Astrocyte of the spinal cord (primary cell): ENCODE data around the gene CHD3.

Experiments
- DNase-seq: peaks from one replicate; pipeline ENCODE4 v3.0.0; 2011; ENCODE audit warnings: low read depth, low spot score
- H3K4me3 ChIP-seq: 2 replicates; pipeline ENCODE4 v1.5.1; 2011; ENCODE audit warnings: low read depth, mild to moderate bottlenecking, low read length, moderate library complexity
- CTCF ChIP-seq: IDR thresholded peaks from 2 replicates; pipeline ENCODE4 v1.5.1; 2012; ENCODE audit warnings: low read depth, mild to moderate bottlenecking, low read length, inconsistent platforms
- in situ Hi-C: cut with HindIII; loops from 2 replicates; pipeline ENCODE4 v1.10.0; 2017; ENCODE audit warnings: low sequenced_read_pairs

Gene CHD3

DNA sequence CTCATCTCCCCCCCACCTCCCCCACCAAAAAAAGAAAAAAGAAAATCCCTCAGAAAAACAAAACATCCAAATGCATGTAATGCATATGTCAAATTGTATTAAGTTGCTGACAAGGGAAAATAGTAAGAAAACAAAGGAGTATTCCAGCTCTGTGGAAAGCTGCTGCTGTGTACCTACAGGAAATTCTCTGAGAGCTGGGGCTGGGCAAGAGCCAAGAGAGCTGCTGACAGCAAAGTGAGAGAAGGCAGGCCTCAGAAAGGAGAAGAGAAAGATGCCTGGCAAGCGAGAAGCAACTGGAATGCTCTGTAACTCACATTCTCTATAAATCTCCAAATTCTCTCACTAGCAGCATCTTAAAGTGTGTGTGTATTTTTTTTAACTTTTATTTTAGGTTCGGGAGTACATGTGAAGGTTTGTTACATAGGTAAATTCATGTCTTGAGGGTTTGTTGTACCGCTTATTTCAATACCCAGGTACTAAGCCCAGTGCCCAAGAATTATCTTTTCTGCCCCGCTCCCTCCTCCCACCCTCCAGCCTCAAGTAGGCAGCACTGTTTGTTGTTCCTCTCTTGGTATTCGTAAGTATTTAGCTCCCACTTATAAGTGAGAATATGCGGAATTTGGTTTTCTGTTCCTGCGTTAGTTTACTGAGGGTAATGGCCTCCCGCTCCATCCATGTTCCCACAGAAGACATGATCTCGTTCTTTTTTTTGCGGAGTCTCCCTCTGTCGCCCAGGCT, 67.8 kb downstream of the CHD3 start:
- H3K4me3 ChIP-seq = no peak overlapping the region
- in situ Hi-C loops = no loop called here
- DNase-seq = no peak
- TF ChIP-seq CTCF = no peak

DNA sequence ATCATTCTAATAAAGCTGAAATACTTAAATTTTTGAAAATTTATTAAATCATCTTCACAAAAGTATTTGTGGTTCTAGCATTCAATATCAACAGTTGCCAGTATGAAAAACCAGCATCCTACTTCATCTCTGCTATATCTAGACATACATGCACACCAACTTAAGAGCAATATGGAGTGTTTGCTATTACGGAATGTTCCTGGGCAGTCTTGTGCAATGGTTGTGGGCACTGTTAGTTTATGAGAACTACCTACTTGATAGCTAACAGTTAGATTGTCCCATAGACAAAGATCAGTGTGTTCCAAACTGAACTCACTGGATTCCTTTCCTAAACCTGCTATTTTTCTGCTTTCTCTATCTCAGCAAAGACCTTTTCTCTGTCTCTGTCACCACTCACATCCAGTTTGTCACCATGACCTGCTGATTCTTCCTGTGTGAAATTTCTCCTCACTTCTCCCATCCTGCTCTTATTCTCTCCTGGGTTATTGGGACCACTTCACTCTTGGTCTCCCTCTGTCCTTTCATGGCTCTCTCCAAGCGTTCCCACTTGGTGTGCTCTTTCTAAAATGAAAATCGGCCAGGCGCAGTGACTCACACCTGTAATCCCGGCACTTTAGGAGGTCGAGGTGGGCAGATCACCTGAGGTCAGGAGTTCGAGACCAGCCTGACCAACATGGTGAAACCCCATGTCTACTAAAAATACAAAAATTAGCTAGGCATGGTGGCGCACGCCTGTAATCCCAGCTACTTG, 71.1 kb downstream of the CHD3 start:
- in situ Hi-C loops = no loop called here
- H3K4me3 ChIP-seq = no peak overlapping the region
- TF ChIP-seq CTCF = no peak
- DNase-seq = no peak

DNA sequence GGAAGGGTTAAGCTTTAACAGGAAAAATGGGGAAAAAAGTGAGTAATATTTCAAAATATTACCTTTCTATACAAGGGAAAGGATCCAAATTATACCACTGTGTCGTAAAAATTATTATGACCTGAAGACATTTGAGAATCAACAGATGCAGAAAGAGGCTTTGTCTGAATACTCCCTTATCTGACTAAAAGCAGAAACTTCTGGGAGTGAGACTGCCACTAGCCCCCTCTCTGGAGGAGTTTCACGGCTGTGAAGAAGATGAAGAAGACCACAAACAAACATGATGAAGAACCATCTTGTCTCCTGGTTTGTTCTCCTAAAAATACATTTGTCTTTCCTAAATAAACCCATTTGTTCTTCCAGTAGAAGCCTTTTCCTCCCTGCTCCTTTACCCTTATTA, 72.8 kb downstream of the CHD3 start:
- no peak for TF ChIP-seq CTCF
- in situ Hi-C loops = no loop called here
- H3K4me3 ChIP-seq = no peak overlapping the region
- no peak for DNase-seq
